Tibial artery (tissue), 4 donors: ENCODE results near the gene RREB1.

ENCODE experiments used
- DNase-seq, 2 donors: peaks; one replicate each; pipeline ENCODE4 v3.0.0-alpha.2; 2019
- H3K27ac ChIP-seq, 2 donors: fragments of 200-600 bp; sonication (generic) in 1 of 2; 1 replicate in 1 of 2; 2 replicates in 1 of 2; pipeline ENCODE4 v1.5.1; 2018 to 2019; ENCODE audit warnings: mild to moderate bottlenecking in 1 of 2
- H3K27me3 ChIP-seq, 2 donors: fragments of 200-600 bp; sonication (generic) in 1 of 2; one replicate each; pipeline versions ENCODE4 v1.5.1 to v1.6.0; 2016 to 2019
- H3K36me3 ChIP-seq, 3 donors: fragments of 200-600 bp; sonication (generic) in 2 of 3; one replicate each; pipeline ENCODE4 v1.5.1; 2016 to 2019; ENCODE audit warnings: mild to moderate bottlenecking in 2 of 3
- H3K4me1 ChIP-seq, 4 donors: fragments of 200-600 bp; sonication (generic) in 2 of 4; 1 replicate in 3 of 4; 2 replicates in 1 of 4; pipeline ENCODE4 v1.5.1; 2016 to 2019
- H3K4me3 ChIP-seq, 2 donors: fragments of 200-600 bp; sonication (generic) in 1 of 2; 1 replicate in 1 of 2; 2 replicates in 1 of 2; pipeline ENCODE4 v1.5.1; 2018 to 2019; ENCODE audit warnings: mild to moderate bottlenecking in 2 of 2
- H3K9me3 ChIP-seq, 3 donors: fragments of 200-600 bp; sonication (generic) in 1 of 3; one replicate each; pipeline ENCODE4 v1.5.1; 2016 to 2019
- CTCF ChIP-seq, 2 experiments: fragments of 200-600 bp in 1 of 2; fragments of 450-650 bp in 1 of 2; IDR thresholded peaks; one replicate each; pipeline ENCODE4 v1.5.1; 2017 to 2019; ENCODE audit warnings: antibody characterized with exemption in 2 of 2, mild to moderate bottlenecking in 1 of 2, moderate library complexity in 1 of 2
- intact Hi-C: fragments of 100-400 bp; cut with DNase I; formaldehyde crosslinking; loops from one replicate; pipeline ENCODE4 v1.15.0; 2023; ENCODE audit warnings: low total_unique reads

Gene RREB1

GRCh38 chr6:7129784-7130569 lies 22.2 kb downstream of the RREB1 start:
- intact Hi-C loops: no loop called here
- Histone ChIP-seq H3K27ac (no peak overlapping the region), H3K4me1 (peaks cover 0 to 18% (median 7%) of the 10 kb centered on the region in 4 donors), H3K4me3 (no peak overlapping the region), H3K9me3 (no peaks in the 10 kb centered on the region), H3K27me3 (no peaks in the 10 kb centered on the region), H3K36me3 (no peaks in the 10 kb centered on the region)
- DNase-seq: peak in 1 of 2 donors; percentile 76
- TF ChIP-seq CTCF (IDR thresholded peaks at IDR 0.05): no peak

GRCh38 chr6:7131390-7131789 lies 23.6 kb downstream of the RREB1 start:
- no peaks in the 10 kb centered on the region for H3K36me3 ChIP-seq
- no peak overlapping the region for H3K4me3 ChIP-seq
- no peak overlapping the region for H3K27ac ChIP-seq
- TF ChIP-seq CTCF (IDR thresholded peaks at IDR 0.05): no peak
- H3K9me3 ChIP-seq: no peaks in the 10 kb centered on the region
- no peak for DNase-seq
- peaks cover 0 to 17% (median 5%) of the 10 kb centered on the region in 4 donors for H3K4me1 ChIP-seq
- H3K27me3 ChIP-seq: no peaks in the 10 kb centered on the region
- intact Hi-C loops: no loop called here

GRCh38 chr6:7132398-7133035 lies 24.8 kb downstream of the RREB1 start:
- peaks cover 0 to 17% (median 9%) of the 10 kb centered on the region in 4 donors for H3K4me1 ChIP-seq
- no peak overlapping the region for H3K27ac ChIP-seq

GRCh38 chr6:7134999-7135745 lies 27.4 kb downstream of the RREB1 start:
- TF ChIP-seq CTCF (IDR thresholded peaks at IDR 0.05): no peak
- no peaks in the 10 kb centered on the region for H3K36me3 ChIP-seq
- no peaks in the 10 kb centered on the region for H3K27me3 ChIP-seq
- H3K9me3 ChIP-seq: no peaks in the 10 kb centered on the region
- no peak for DNase-seq
- no peak overlapping the region for H3K27ac ChIP-seq
- no peak overlapping the region for H3K4me3 ChIP-seq
- intact Hi-C loops: no loop called here
- peaks cover 0 to 24% (median 6%) of the 10 kb centered on the region in 4 donors for H3K4me1 ChIP-seq

More at GRCh38 chr6:7132398-7133035, 24.8 kb downstream of the RREB1 start:
- H3K9me3 ChIP-seq: no peaks in the 10 kb centered on the region
- no peak for DNase-seq
- H3K27me3 ChIP-seq: no peaks in the 10 kb centered on the region
- intact Hi-C loops: no loop called here
- H3K36me3 ChIP-seq: no peaks in the 10 kb centered on the region
- H3K4me3 ChIP-seq: no peak overlapping the region
- no peak for TF ChIP-seq CTCF (IDR thresholded peaks at IDR 0.05)

GRCh38 chr6:7135755-7136154 lies 28.0 kb downstream of the RREB1 start:
- intact Hi-C loops: no loop called here
- no peaks in the 10 kb centered on the region for H3K27me3 ChIP-seq
- TF ChIP-seq CTCF (IDR thresholded peaks at IDR 0.05): no peak
- DNase-seq: no peak
- H3K4me1 ChIP-seq: peaks cover 0 to 24% (median 4%) of the 10 kb centered on the region in 4 donors
- H3K27ac ChIP-seq: no peak overlapping the region
- H3K9me3 ChIP-seq: no peaks in the 10 kb centered on the region
- no peak overlapping the region for H3K4me3 ChIP-seq
- H3K36me3 ChIP-seq: no peaks in the 10 kb centered on the region
